ENCODE measurements around the gene CYP46A1.
A peak's percentile ranks its signal among the peaks of the same experiment; 100 is the strongest.

The CYP46A1 gene

DNA sequence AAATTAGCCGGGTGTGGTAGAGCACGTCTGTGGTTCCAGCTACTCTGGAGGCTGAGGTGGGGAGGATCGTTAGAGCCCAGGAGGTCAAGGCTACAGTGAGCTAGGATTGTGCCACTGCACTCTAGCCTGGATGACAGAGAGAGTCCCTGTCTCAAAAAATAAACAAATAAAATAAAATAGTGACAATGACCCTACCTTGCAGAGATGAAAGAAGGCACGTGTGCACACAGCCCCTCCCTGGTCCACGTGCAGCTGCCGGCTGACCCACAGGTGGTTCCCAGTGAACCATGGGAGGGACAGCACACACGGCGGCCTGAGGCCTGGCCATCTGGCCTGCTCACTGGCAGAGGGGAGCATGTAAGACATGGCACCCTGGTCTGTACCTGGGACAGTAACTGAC is 34.5 kb upstream of the CYP46A1 start:
- no peak overlapping the region for H3K27ac ChIP-seq

GRCh38 chr14:99650189-99650588 is 33.9 kb upstream of the CYP46A1 start:
- Histone ChIP-seq H4K20me1 (ENCODE audit: insufficient read depth) (no peaks in the 10 kb centered on the region), H3K27ac (no peak overlapping the region), H3K4me1 (ENCODE audit: low read depth, poor library complexity, severe bottlenecking) (peaks cover 13% of the 10 kb centered on the region), H3K27me3 (ENCODE audit: insufficient read depth, low read depth) (no peaks in the 10 kb centered on the region), H3K4me3 (IDR thresholded peaks at IDR 0.05; ENCODE audit: insufficient read depth, low read depth, low read length) (no peak overlapping the region), H2AFZ (ENCODE audit: low read depth) (no peak overlapping the region), H3K79me2 (ENCODE audit: insufficient read depth, low read depth) (no peaks in the 10 kb centered on the region), H3K4me2 (no peak overlapping the region), H3K9ac (no peak overlapping the region), H3K36me3 (ENCODE audit: insufficient read depth) (no peaks in the 10 kb centered on the region)
- TF ChIP-seq, protein P1, sequence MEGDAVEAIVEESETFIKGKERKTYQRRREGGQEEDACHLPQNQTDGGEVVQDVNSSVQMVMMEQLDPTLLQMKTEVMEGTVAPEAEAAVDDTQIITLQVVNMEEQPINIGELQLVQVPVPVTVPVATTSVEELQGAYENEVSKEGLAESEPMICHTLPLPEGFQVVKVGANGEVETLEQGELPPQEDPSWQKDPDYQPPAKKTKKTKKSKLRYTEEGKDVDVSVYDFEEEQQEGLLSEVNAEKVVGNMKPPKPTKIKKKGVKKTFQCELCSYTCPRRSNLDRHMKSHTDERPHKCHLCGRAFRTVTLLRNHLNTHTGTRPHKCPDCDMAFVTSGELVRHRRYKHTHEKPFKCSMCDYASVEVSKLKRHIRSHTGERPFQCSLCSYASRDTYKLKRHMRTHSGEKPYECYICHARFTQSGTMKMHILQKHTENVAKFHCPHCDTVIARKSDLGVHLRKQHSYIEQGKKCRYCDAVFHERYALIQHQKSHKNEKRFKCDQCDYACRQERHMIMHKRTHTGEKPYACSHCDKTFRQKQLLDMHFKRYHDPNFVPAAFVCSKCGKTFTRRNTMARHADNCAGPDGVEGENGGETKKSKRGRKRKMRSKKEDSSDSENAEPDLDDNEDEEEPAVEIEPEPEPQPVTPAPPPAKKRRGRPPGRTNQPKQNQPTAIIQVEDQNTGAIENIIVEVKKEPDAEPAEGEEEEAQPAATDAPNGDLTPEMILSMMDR (conservative IDR thresholded peaks at IDR 0.05; ENCODE audit: low read depth, low read length), result no peak

More for the DNA sequence above, 34.5 kb upstream of the CYP46A1 start:
- Histone ChIP-seq H3K79me2 (ENCODE audit: insufficient read depth, low read depth) (no peaks in the 10 kb centered on the region), H3K9ac (no peak overlapping the region), H3K4me1 (ENCODE audit: low read depth, poor library complexity, severe bottlenecking) (peaks cover 11% of the 10 kb centered on the region), H3K4me3 (IDR thresholded peaks at IDR 0.05; ENCODE audit: insufficient read depth, low read depth, low read length) (no peak overlapping the region), H3K36me3 (ENCODE audit: insufficient read depth) (no peaks in the 10 kb centered on the region), H3K4me2 (no peak overlapping the region), H2AFZ (ENCODE audit: low read depth) (no peak overlapping the region), H3K27me3 (ENCODE audit: insufficient read depth, low read depth) (no peaks in the 10 kb centered on the region), H4K20me1 (ENCODE audit: insufficient read depth) (no peaks in the 10 kb centered on the region)
- TF ChIP-seq, protein P1 (conservative IDR thresholded peaks at IDR 0.05; ENCODE audit: low read depth, low read length), result no peak

GRCh38 chr14:99651953-99652746 is 31.9 kb upstream of the CYP46A1 start:
- no peak overlapping the region for H3K27ac ChIP-seq
- no peaks in the 10 kb centered on the region for H4K20me1 ChIP-seq (ENCODE audit: insufficient read depth)
- H3K4me1 ChIP-seq (ENCODE audit: low read depth, poor library complexity, severe bottlenecking), result peaks cover 13% of the 10 kb centered on the region
- no peak overlapping the region for H3K4me2 ChIP-seq
- no peak overlapping the region for H2AFZ ChIP-seq (ENCODE audit: low read depth)
- no peak overlapping the region for H3K9ac ChIP-seq
- H3K4me3 ChIP-seq (IDR thresholded peaks at IDR 0.05; ENCODE audit: insufficient read depth, low read depth, low read length), result no peak overlapping the region
- TF ChIP-seq, protein P1 (conservative IDR thresholded peaks at IDR 0.05; ENCODE audit: low read depth, low read length), result no peak
- H3K27me3 ChIP-seq (ENCODE audit: insufficient read depth, low read depth), result no peaks in the 10 kb centered on the region
- H3K36me3 ChIP-seq (ENCODE audit: insufficient read depth), result no peaks in the 10 kb centered on the region
- no peaks in the 10 kb centered on the region for H3K79me2 ChIP-seq (ENCODE audit: insufficient read depth, low read depth)

DNA sequence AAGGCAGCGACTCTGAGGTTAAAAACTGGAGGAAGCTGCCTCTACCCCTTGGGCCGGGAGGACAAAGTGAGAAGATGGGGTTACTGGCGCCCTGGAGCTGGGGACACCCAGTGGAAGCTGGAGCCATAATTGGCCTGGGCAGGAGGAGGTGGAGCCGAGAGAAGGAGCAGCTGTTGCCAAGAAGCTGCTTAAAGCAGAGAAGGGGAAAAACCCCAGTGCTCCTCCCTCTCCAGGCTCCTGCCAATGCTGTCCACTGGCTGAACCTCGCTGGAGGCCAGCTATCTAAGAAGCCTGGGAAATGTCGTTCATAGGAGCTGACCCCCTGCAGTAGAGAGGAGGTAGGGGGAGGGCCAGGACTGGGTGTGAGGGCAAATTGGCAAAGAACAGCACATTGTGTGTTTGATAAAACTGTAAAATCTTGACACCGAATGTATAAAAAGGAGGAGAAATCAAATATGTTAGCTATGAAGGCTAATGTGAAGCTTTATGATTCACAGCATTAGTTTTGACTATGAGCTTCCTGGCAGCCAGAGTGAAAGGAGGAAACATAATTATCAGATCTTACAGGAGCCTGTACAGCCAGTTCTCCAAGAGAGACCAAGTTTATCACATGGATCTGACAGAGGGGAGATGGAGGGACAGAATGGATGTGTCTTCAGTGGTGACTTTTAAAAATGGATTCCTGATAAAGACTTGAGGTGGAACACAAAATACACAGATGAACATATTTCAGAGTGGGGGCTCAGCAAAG is 29.7 kb upstream of the CYP46A1 start:
- Histone ChIP-seq H3K4me2 (peak overlapping the region; percentile 36; the same call in 1 of the 2 replicates), H3K79me2 (ENCODE audit: insufficient read depth, low read depth) (no peaks in the 10 kb centered on the region), H3K27me3 (ENCODE audit: insufficient read depth, low read depth) (no peaks in the 10 kb centered on the region), H3K4me3 (IDR thresholded peaks at IDR 0.05; ENCODE audit: insufficient read depth, low read depth, low read length) (no peak overlapping the region), H3K27ac (no peak overlapping the region; the same call in 1 of the 2 replicates), H3K36me3 (ENCODE audit: insufficient read depth) (no peaks in the 10 kb centered on the region), H4K20me1 (ENCODE audit: insufficient read depth) (no peaks in the 10 kb centered on the region), H3K9ac (no peak overlapping the region), H3K4me1 (ENCODE audit: low read depth, poor library complexity, severe bottlenecking) (peaks cover 13% of the 10 kb centered on the region), H2AFZ (ENCODE audit: low read depth) (peak overlapping the region; percentile 38; the same call in 1 of the 2 replicates)
- TF ChIP-seq, protein P1 (conservative IDR thresholded peaks at IDR 0.05; ENCODE audit: low read depth, low read length), result no peak

All from KMS-11 (cell line).